Activated B cell treated with CpG ODN at 0.5 μM for 24 hours (primary cell): ENCODE data around the gene NUP205. TPM values are rescaled to one million over a fixed set of nuclear protein-coding genes. Genes with fewer than 3 reads are reported as not detected.

Experiments used
- ATAC-seq: fragments of 200-7000 bp; cut with Tn5 transposase; one replicate; pipeline ENCODE4 v1.10.0; 2021; ENCODE audit warnings: low read depth, mild to moderate bottlenecking, moderate library complexity
- CTCF ChIA-PET: fragments of 350-600 bp; sonication (Branson Sonifier 250); formaldehyde crosslinking; loops from one replicate; lab custom pipeline; 2021; ENCODE audit warnings: antibody characterized with exemption; lab: Charles Lee
- POLR2A ChIA-PET: fragments of 350-600 bp; sonication (Branson Sonifier 250); formaldehyde crosslinking; loops from one replicate; lab custom pipeline; 2021; ENCODE audit warnings: antibody characterized with exemption; lab: Charles Lee
- DNase-seq: peaks from one replicate; pipeline ENCODE4 v3.0.0; 2022
- H3K27ac Mint-ChIP-seq: one replicate; pipeline ENCODE4 v1.8.0; 2020; ENCODE audit warnings: mixed read lengths
- H3K27me3 Mint-ChIP-seq: one replicate; pipeline ENCODE4 v1.8.0; 2021; ENCODE audit warnings: mixed read lengths
- H3K36me3 Mint-ChIP-seq: one replicate; pipeline ENCODE4 v1.8.0; 2021; ENCODE audit warnings: low read depth, mixed read lengths
- H3K4me1 Mint-ChIP-seq: one replicate; pipeline ENCODE4 v1.8.0; 2021; ENCODE audit warnings: mixed read lengths
- H3K4me3 Mint-ChIP-seq: one replicate; pipeline ENCODE4 v1.8.0; 2020; ENCODE audit warnings: mild to moderate bottlenecking, mixed read lengths
- H3K9me3 Mint-ChIP-seq: one replicate; pipeline ENCODE4 v1.8.0; 2020; ENCODE audit warnings: mixed read lengths
- intact Hi-C: fragments of 100-400 bp; cut with micrococcal nuclease; formaldehyde crosslinking; loops from one replicate; pipeline ENCODE4 v1.15.1; 2024
- total RNA-seq: library from RNA; stranded (reverse); gene quantifications from 2 replicates; pipeline ENCODE4 v1.2.3, GENCODE V29; 2022
- TF ChIP-seq, protein P1 (sequence below): fragments of 200-600 bp; IDR thresholded peaks from one replicate; pipeline ENCODE4 v1.8.0; 2022; ENCODE audit warnings: antibody characterized with exemption, mild to moderate bottlenecking

Gene NUP205
- total RNA-seq, 1 donor from 2014 or later: 84.1 TPM

DNA sequence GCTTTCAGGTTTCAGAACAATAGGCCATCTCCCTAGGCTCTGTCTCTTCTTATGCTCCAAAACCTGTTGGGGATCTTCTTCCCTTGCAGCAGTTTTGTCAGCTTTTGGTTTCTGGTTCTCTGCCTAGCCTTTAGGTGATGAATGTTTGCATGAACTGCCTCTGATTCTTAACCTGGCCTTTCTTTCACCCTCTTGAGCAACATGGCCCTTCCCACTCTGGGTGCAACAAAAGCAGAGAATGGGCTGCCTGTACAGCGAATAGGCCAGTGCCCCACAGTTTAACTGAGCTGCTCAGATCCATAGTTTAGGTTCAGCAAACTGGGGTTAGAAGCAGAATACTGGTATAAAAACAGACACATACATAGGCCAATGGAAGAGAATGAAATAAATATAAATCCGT lies 18.1 kb upstream of the NUP205 start:
- H3K27me3 Mint-ChIP-seq: peaks cover 10% of the 10 kb centered on the region
- H3K4me1 Mint-ChIP-seq: no peaks in the 10 kb centered on the region
- no peak overlapping the region for H3K4me3 Mint-ChIP-seq
- ATAC-seq (no peak), DNase-seq (no peak)
- POLR2A ChIA-PET: no interaction called here
- H3K27ac Mint-ChIP-seq: no peak overlapping the region
- CTCF ChIA-PET: no interaction called here
- no peaks in the 10 kb centered on the region for H3K36me3 Mint-ChIP-seq
- intact Hi-C loops: no loop called here
- TF ChIP-seq, protein P1, sequence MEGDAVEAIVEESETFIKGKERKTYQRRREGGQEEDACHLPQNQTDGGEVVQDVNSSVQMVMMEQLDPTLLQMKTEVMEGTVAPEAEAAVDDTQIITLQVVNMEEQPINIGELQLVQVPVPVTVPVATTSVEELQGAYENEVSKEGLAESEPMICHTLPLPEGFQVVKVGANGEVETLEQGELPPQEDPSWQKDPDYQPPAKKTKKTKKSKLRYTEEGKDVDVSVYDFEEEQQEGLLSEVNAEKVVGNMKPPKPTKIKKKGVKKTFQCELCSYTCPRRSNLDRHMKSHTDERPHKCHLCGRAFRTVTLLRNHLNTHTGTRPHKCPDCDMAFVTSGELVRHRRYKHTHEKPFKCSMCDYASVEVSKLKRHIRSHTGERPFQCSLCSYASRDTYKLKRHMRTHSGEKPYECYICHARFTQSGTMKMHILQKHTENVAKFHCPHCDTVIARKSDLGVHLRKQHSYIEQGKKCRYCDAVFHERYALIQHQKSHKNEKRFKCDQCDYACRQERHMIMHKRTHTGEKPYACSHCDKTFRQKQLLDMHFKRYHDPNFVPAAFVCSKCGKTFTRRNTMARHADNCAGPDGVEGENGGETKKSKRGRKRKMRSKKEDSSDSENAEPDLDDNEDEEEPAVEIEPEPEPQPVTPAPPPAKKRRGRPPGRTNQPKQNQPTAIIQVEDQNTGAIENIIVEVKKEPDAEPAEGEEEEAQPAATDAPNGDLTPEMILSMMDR: no peak
- no peaks in the 10 kb centered on the region for H3K9me3 Mint-ChIP-seq

DNA sequence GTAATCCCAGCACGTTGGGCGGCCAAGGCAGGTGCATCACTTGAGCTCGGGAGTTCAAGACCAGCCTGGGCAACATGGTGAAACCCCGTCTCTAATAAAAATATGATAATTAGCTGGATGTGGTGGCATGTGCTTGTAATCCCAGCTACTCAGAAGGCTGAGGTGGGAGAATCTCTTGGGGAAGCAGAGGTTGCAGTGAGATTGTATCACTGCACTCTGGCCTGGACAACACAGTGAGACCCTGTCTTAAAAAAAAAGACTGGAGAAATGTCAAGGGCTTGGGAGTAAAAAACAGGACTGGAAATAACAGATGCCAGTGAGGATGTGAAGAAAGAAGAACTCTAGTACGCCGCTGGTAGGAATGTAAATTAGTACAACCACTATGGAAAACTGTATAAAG lies 16.7 kb upstream of the NUP205 start:
- TF ChIP-seq, protein P1: no peak
- ATAC-seq (no peak), DNase-seq (no peak)
- ChIA-PET CTCF (no interaction called here), POLR2A (no interaction called here)
- intact Hi-C loops: no loop called here
- Mint-ChIP-seq H3K9me3 (no peaks in the 10 kb centered on the region), H3K27ac (no peak overlapping the region), H3K27me3 (peaks cover 5% of the 10 kb centered on the region), H3K4me3 (no peak overlapping the region), H3K4me1 (no peaks in the 10 kb centered on the region), H3K36me3 (no peaks in the 10 kb centered on the region)

DNA sequence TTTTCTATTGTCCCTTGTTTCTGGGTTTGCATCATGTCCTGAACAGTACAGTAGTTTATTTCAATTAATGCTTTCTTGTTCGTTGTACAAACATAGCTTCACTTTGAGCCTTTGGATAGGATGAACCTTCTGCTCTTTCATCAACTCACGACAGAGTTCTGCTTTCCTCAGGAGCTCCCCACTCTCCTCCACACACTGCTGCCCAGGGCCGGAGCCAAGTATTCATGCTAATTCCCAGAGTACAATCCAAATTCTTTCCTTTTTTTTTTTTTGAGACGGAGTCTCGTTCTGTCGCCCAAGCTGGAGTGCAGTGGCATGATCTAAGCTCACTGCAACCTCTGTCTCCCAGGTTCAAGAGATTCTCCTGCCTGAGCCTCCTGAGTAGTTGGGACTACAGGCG lies 7.5 kb upstream of the NUP205 start:
- Mint-ChIP-seq H3K4me3 (no peak overlapping the region), H3K27me3 (peaks cover 12% of the 10 kb centered on the region), H3K36me3 (no peaks in the 10 kb centered on the region), H3K27ac (no peak overlapping the region), H3K4me1 (no peaks in the 10 kb centered on the region), H3K9me3 (no peaks in the 10 kb centered on the region)
- ChIA-PET CTCF (no interaction called here), POLR2A (interaction anchor here (0.6 kb wide), 1 partner anchor 459 kb away, joined by 3 read pairs; no protein-coding TSS in a partner anchor)
- ATAC-seq: no peak
- TF ChIP-seq, protein P1: no peak
- intact Hi-C loops: no loop called here
- DNase-seq: no peak

DNA sequence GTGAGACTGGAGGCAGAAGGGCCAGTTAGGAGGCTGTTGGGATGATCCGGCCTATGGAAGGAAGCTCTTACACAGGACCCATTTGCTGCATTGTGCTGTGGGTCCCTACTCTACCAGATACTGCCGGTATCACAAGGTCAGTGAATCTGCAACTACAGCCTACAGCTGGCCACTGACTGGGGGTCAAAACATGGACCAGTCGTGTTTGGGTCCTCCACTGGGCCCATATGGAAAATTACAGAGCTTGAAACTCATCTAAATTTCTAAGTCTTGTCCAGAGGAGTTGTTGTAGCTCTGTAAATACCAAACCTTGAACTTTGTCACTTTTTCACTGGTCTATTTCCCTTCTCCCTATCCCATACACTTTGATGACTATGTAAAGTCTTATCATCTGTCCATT lies 5.6 kb upstream of the NUP205 start:
- H3K4me1 Mint-ChIP-seq: no peaks in the 10 kb centered on the region
- H3K4me3 Mint-ChIP-seq: no peak overlapping the region
- no peaks in the 10 kb centered on the region for H3K9me3 Mint-ChIP-seq
- no peak for ATAC-seq
- H3K27ac Mint-ChIP-seq: no peak overlapping the region
- TF ChIP-seq, protein P1: no peak
- ChIA-PET POLR2A (no interaction called here), CTCF (no interaction called here)
- peaks cover 8% of the 10 kb centered on the region for H3K27me3 Mint-ChIP-seq
- no peak for DNase-seq
- no peaks in the 10 kb centered on the region for H3K36me3 Mint-ChIP-seq
- intact Hi-C loops: no loop called here

DNA sequence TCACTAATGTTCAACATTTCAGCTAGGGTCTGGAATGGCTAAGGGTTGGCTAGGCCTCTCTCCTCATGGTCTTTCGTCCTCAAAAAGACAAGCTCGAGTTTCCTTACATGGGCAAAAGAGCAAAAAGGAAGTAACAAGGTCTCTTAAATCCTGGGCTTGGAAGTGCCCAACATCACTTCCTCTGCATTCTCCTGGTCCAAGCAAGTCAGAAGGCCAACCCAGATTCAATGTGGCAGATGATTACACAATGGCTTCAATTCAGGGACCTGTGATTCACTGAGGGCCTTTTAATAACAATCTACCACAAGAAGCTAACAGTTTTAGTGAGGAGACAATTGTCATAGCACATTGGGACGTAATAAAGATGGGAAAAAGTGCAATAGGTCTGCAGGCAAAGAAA lies 4.4 kb upstream of the NUP205 start:
- POLR2A ChIA-PET: no interaction called here
- CTCF ChIA-PET: no interaction called here

More for the DNA sequence above, 4.4 kb upstream of the NUP205 start:
- ATAC-seq (no peak), DNase-seq (no peak)
- H3K36me3 Mint-ChIP-seq: no peaks in the 10 kb centered on the region
- no peak overlapping the region for H3K27ac Mint-ChIP-seq
- intact Hi-C loops: no loop called here
- TF ChIP-seq, protein P1: no peak
- peaks cover 1% of the 10 kb centered on the region for H3K27me3 Mint-ChIP-seq
- H3K9me3 Mint-ChIP-seq: no peaks in the 10 kb centered on the region
- no peak overlapping the region for H3K4me3 Mint-ChIP-seq
- H3K4me1 Mint-ChIP-seq: no peaks in the 10 kb centered on the region
